ENCODE measurements around the gene SLC22A1. TPM values are rescaled to one million over a fixed set of nuclear protein-coding genes. Genes with fewer than 3 reads are reported as not detected.
"Not testable (repeated sequence)": the region's sequence is repeated elsewhere in the genome, so short reads cannot be mapped to it uniquely, and the experiment has no call there.

Gene SLC22A1
- total RNA-seq, 1 donor from 2014 or later = not detected

DNA sequence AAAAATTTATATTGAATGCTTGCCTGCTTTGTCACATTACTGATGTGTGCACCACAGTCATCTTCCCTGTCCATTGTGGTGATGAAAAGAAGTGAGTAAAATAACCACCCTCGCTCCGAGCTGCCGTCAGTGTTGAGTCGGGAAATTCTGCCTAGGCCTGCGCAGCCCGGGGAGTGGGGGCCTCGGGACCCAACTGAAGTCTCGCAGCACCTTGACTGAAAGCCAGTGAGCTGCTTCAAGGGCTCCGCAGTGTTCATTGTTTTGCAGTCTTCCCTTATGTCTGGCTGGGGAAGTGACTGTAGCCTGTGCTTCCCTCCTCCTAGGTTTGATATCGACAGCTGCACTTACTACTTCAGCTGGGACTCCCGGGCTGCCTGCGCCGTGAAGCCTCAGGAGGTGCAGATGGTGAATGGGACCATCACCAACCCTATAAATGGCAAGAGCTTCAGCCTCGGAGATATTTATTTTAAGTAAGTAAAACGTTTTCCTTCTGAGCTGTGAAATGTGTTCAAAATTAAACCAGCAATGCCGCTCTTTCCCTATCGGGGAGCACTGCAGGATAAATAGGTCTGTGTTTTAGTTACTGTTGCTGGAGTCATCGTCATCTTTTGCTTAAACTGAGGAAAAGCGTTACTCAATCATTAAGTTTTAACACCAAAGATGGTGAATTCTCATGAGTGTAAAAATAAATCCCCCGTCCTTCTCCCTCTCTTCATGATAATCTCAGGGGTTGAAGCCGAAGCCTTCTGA, 32.7 kb upstream of the SLC22A1 start:
- DNase-seq (ENCODE audit: low spot score in 2 of 2) = no peak
- Histone ChIP-seq H3K27ac (peak overlapping the region; percentile 68 to 70), H3K4me3 (peak overlapping the region in 1 of 2 donors; percentile 24), H3K4me1 (peaks cover 4 to 5% of the 10 kb centered on the region in 2 donors), H3K27me3 (no peaks in the 10 kb centered on the region), H3K9me3 (no peaks in the 10 kb centered on the region), H3K36me3 (peaks cover 47 to 85% of the 10 kb centered on the region in 2 donors)
- TF ChIP-seq, protein P1, sequence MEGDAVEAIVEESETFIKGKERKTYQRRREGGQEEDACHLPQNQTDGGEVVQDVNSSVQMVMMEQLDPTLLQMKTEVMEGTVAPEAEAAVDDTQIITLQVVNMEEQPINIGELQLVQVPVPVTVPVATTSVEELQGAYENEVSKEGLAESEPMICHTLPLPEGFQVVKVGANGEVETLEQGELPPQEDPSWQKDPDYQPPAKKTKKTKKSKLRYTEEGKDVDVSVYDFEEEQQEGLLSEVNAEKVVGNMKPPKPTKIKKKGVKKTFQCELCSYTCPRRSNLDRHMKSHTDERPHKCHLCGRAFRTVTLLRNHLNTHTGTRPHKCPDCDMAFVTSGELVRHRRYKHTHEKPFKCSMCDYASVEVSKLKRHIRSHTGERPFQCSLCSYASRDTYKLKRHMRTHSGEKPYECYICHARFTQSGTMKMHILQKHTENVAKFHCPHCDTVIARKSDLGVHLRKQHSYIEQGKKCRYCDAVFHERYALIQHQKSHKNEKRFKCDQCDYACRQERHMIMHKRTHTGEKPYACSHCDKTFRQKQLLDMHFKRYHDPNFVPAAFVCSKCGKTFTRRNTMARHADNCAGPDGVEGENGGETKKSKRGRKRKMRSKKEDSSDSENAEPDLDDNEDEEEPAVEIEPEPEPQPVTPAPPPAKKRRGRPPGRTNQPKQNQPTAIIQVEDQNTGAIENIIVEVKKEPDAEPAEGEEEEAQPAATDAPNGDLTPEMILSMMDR (IDR thresholded peaks at IDR 0.05) = no peak
- intact Hi-C loops (cut with DNase I) = loop anchor here (1.0 to 5.0 kb wide), 5 partner anchors 43 to 433 kb away; no protein-coding TSS in a partner anchor

DNA sequence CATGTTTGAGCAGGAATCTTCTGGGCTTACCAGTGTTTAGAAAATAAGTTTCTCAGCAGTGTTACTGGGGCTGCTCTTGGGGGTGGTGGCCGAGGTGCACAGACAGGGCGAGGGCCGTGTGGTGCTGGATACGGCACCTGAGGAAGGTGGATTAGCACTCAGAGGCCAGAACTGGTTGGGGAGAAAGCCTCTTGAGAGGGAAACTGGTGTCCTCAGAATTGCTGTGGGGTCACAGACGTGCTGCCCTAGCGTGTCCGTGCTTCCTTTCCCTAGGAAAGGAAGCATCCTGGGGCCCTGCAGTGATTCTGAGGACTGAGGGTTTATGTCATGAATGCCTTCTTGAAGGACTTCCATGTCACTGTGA, 32.1 kb upstream of the SLC22A1 start:
- intact Hi-C loops (cut with DNase I) = loop anchor here (5.0 kb wide), 4 partner anchors 43 to 433 kb away; no protein-coding TSS in a partner anchor
- no peak for DNase-seq (ENCODE audit: low spot score in 2 of 2)
- Histone ChIP-seq H3K4me1 (peaks cover 4 to 5% of the 10 kb centered on the region in 2 donors), H3K36me3 (peaks cover 46 to 84% of the 10 kb centered on the region in 2 donors), H3K27ac (peak overlapping the region; percentile 68 to 70), H3K9me3 (no peaks in the 10 kb centered on the region), H3K27me3 (no peaks in the 10 kb centered on the region), H3K4me3 (no peak overlapping the region)
- TF ChIP-seq, protein P1 (IDR thresholded peaks at IDR 0.05) = no peak

DNA sequence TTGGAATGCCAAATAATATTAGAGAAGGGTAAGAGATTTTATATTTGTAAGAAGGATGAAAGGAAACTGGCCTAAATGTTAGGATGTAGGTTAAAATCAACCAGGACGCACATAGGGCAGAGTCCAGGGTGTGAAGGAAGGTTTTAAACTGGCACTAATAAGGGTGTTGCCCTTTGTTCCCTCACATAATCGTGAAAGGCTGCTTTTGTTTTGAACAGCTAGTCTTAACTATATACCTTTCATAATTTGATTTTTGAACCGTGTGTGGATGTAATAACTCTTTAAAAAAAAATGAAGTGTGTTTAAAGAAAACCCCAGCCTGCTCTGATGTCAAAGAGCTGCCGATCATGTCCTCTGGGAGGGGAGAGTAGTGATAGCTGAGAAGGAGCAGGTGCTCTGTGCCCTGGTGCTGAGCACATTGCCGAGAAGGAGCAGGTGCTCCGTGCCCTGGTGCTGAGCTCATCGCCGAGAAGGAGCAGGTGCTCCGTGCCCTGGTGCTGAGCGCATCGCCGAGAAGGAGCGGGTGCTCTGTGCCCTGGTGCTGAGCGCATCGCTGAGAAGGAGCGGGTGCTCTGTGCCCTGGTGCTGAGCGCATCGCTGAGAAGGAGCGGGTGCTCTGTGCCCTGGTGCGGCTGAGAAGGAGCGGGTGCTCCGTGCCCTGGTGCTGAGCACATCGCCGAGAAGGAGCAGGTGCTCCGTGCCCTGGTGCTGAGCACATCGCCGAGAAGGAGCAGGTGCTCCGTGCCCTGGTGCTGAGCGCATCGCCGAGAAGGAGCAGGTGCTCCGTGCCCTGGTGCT, 31.0 kb upstream of the SLC22A1 start:
- DNase-seq (ENCODE audit: low spot score in 2 of 2) = not testable (repeated sequence)

DNA sequence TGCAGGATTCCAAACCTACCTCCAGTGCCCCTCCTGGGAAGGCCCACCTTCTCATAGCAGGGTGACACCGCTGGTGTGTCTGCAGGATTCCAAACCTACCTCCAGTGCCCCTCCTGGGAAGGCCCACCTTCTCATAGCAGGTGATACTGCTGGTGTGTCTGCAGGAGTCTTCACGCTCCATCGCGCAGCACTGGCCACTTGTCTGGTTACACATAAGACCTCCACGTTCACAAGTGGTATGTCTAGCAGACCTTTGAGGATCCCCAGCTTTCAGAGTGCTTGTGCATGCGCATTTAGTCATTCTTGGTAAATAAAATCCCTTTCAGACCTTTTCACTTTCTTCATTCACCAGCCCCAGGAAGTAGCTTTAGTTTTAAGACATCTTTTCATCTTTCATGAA, 29.4 kb upstream of the SLC22A1 start:
- H3K4me1 ChIP-seq; intact Hi-C loops (cut with DNase I); H3K9me3 ChIP-seq; DNase-seq (ENCODE audit: low spot score in 2 of 2); H3K27me3 ChIP-seq; H3K4me3 ChIP-seq; H3K27ac ChIP-seq: not testable (repeated sequence)
- peaks cover 47 to 82% of the 10 kb centered on the region in 2 donors for H3K36me3 ChIP-seq

More for the DNA sequence above, 31.0 kb upstream of the SLC22A1 start:
- H3K9me3 ChIP-seq; H3K4me3 ChIP-seq; H3K4me1 ChIP-seq; H3K27me3 ChIP-seq; intact Hi-C loops (cut with DNase I); H3K27ac ChIP-seq: not testable (repeated sequence)
- H3K36me3 ChIP-seq = peaks cover 41 to 76% of the 10 kb centered on the region in 2 donors

DNA sequence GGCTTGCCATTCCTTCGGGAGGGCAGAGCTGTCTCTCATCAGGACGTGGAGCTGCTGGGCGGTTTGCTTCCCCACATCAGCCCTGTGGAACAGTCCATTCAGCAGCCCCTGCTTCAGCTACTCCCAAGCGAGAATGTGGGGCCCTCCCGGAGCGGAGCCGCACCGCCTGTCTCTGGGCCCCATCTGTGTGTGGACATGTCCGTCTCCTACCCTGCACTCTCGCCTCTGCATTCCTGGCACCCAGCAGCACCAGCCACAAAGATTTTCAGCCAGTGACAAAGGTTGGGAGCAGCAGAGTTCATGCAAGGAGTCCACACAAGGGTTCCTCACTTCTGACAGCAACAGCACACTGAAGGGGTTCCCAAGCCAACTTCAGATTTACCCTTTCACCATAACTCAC, 29.0 kb upstream of the SLC22A1 start:
- Histone ChIP-seq H3K9me3 (no peaks in the 10 kb centered on the region), H3K27me3 (no peaks in the 10 kb centered on the region), H3K4me3 (no peak overlapping the region), H3K27ac (no peak overlapping the region), H3K36me3 (peaks cover 51 to 84% of the 10 kb centered on the region in 2 donors), H3K4me1 (peaks cover 4 to 5% of the 10 kb centered on the region in 2 donors)
- intact Hi-C loops (cut with DNase I) = no loop called here
- TF ChIP-seq, protein P1 (IDR thresholded peaks at IDR 0.05) = no peak
- no peak for DNase-seq (ENCODE audit: low spot score in 2 of 2)

DNA sequence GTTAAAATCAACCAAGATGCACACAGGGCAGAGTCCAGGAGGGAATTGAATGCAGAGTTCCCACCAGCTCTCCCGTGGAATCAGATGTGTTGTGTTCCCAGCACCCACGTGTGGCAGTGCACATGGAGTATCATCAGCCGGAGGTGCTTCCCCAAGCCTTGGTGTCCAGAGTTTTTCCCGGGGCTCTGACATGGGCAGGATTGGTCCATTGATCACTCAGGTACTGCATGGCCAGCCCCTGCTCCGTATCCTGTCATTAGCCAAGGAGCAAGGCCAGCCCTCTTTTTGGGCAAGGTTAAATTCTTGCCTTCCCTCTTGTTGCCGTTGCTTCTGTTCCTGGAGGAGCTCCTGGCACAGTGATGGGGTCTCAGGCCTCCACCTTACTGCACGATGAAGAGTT, 28.6 kb upstream of the SLC22A1 start:
- no peak for DNase-seq (ENCODE audit: low spot score in 2 of 2)
- no peak overlapping the region for H3K4me3 ChIP-seq
- intact Hi-C loops (cut with DNase I) = no loop called here
- no peak overlapping the region for H3K27ac ChIP-seq
- TF ChIP-seq, protein P1 (IDR thresholded peaks at IDR 0.05) = no peak
- H3K9me3 ChIP-seq = no peaks in the 10 kb centered on the region
- H3K36me3 ChIP-seq = peaks cover 56 to 86% of the 10 kb centered on the region in 2 donors
- H3K4me1 ChIP-seq = peaks cover 4 to 5% of the 10 kb centered on the region in 2 donors
- no peaks in the 10 kb centered on the region for H3K27me3 ChIP-seq

Data from ascending aorta (tissue), 2 donors.